HG03378 (cell line): ENCODE measurements around the gene CEP135.
"Not testable (repeated sequence)": the region's sequence is repeated elsewhere in the genome, so short reads cannot be mapped to it uniquely, and the experiment has no call there.

Source experiments
- ATAC-seq: cut with Tn5 transposase; IDR thresholded peaks from one replicate; pipeline ENCODE4 v1.9.1; 2021; ENCODE audit warnings: mild to moderate bottlenecking, moderate library complexity; ENCODE audit not compliant: unreplicated experiment

The CEP135 gene

GRCh38 chr4:55941881-55942396, 6.8 kb upstream of the CEP135 start:
- ATAC-seq: no peak

- peak; percentile 39 for ATAC-seq
These were observed 1.4 kb upstream of the CEP135 start for GRCh38 chr4:55947254-55947882.

DNA sequence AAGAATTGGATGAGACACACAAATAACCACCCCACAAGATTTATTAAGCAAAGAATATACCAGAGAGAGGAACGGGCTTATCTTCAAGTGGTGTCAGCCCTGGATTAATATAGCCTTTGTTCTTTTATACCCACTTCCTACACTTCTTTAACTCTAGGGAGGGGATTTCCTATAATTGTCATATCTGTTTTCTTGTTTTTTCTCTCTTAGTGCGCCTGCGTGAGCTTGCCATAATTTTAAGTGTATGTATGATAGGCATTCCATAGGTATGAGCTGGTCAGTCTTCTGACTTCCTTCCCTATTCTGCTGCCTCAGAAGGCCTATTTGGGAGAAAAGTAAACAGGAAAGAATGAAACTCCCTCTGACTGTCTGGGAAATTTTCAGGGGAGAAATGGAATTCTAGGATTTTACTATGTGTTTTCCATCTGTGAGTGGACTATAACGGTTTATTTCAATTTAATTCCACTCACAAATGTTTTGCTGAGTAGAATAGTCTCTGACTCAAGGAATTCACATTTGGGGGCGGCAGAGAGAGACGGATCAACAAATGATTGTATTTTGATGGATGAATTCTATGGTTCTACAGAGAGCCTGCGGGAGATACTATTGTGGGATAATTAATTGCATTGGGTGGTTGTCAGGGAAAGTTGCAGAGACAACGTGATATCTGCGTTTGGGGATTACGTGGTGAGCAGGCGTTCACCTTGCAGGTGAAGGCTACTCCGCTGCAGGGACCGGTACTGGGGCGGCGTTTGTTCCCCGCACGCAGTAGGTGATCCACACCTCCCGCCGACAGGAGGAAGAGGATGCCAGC, 626 bp upstream of the CEP135 start:
- ATAC-seq: peak; percentile 31

- no peak for ATAC-seq
These were observed 697 bp downstream of the CEP135 start for GRCh38 chr4:55949482-55949802.

- ATAC-seq: no peak
These were observed 2.6 kb downstream of the CEP135 start for GRCh38 chr4:55951191-55951922.

DNA sequence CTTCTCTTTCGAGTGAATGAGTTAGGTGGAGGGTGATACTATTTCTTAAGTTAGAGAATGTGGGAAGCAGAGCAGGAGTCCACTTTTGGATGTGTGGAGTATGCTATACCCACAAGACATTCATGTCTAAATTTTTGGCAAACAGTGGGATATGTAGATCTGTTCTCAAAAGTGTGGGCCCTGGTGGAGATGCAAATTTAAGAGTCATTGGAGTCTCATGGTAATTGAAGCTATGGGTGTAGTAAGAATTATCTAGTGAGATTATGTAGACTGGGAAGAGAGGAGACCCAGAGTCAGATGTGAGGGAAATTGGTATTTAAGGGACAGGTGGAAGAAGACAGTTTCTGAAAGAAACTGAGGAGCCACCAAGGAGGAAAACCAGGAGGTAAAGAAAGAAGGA, 7.0 kb downstream of the CEP135 start:
- no peak for ATAC-seq

DNA sequence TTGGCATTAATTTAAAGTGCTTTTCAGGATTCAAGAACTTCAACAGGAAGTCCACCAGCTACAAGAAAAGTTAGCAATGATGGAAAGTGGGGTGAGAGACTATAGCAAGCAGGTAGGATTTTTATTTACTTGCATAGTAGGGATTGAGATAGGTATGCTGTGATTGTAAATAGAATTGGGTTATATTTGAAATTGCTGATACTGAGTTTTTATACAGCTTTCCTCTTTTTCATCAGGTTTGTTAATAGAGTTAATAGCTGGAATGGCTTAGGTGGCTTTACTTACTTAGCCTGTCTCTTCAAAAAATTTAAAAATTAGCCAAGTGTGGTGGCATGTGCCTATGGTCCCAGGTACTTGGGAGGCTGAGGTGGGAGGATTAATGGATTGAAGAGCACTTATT, 10.9 kb downstream of the CEP135 start:
- no peak for ATAC-seq

- ATAC-seq: no peak
These were observed 15.3 kb downstream of the CEP135 start for GRCh38 chr4:55964046-55964445.

DNA sequence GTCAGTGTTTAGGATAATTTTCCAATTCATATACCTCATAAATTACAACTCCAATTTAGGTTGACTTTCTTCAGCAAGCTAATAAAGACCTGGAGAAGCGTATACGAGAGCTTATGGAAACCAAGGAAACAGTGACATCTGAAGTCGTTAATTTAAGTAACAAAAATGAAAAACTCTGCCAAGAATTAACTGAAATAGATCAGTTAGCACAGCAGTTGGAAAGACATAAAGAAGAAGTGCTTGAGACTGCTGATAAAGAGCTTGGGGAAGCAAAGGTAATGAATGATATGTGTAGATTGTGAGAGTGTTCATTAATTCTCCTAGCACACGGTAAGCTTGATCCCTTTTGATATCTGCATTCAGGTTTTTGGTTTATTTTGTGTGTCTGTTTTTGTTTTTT, 16.8 kb downstream of the CEP135 start:
- ATAC-seq: no peak

- ATAC-seq: not testable (repeated sequence)
These were observed 17.6 kb downstream of the CEP135 start for GRCh38 chr4:55966324-55966723.

DNA sequence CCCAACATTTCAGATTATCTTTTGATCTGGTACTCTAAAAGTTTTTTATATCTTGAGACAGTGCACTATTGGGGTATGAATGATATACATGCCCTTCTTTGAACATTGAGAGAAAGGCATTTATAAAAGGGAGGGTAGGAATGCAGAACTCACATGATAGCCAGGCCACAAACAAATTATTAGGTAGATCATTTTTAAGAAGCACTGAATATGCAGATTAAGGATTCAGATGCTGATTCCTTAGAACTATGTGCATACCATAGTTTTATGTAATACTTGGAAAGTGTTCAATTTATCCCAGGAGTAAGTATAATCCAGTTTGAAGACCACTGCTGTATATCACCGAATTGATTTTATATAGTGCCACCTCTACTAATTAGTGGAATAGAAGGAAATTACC, 18.6 kb downstream of the CEP135 start:
- no peak for ATAC-seq

GRCh38 chr4:55973650-55974049, 24.9 kb downstream of the CEP135 start:
- ATAC-seq: no peak

DNA sequence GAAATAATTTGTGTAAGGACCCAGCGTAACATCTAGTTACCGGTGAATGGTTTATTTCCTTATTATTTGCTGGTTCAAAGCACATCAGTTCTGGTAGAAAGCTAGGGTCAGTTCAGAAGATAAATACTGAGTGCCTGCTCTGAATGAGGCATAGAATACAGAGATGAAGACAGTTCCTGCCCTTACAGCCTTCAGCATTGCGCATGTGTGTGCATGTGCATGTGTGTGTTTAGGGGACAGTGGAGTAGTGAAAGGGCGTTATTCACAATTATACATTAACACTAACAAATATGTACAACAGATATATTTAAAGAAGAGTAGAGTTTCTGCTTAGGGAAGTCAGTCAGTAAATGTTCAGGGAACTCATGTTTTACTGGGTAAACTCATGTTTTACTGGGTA, 29.1 kb downstream of the CEP135 start:
- ATAC-seq: no peak

- ATAC-seq: no peak
These were observed 30.8 kb downstream of the CEP135 start for GRCh38 chr4:55979562-55979961.

DNA sequence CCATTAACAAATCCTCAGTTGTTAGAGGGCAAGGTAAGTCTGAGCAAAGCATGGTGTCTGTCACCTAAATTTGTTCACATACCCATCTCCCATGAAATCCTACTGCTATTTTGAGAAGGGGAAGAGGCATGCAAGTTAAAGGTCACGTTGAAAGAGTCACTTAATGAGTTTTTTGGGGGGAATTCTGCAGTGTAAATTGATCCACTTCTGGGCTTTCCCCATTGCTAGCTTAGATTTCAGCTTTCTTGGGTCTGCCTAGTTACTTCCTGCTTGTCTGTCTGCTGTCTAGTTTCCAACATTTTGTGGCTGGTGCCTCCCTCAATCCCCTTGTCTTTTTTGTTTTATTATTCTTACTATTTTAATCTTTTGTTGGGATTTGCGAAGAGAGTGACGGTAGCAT, 32.0 kb downstream of the CEP135 start:
- peak; percentile 58 for ATAC-seq

- ATAC-seq: no peak
These were observed 34.2 kb downstream of the CEP135 start for GRCh38 chr4:55982976-55983375.

DNA sequence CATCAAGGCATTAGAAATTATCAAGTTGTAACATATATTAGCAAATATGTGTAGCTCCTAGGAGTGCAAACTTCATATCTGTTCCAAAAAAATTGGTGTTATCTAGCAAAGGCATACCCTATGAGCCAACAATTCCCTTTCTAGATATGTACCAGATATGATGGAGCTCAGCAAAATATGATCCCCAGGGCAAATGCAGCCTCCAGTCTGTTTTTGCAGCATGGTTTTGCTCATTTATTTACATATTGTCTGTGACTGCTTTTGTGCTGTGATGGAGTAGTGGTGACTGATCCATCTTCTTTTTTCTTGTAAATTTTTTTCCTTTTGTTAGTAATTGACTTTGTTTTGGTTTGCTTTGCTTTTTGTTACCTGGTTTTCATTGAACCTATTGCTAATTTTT, 41.0 kb downstream of the CEP135 start:
- ATAC-seq: no peak

DNA sequence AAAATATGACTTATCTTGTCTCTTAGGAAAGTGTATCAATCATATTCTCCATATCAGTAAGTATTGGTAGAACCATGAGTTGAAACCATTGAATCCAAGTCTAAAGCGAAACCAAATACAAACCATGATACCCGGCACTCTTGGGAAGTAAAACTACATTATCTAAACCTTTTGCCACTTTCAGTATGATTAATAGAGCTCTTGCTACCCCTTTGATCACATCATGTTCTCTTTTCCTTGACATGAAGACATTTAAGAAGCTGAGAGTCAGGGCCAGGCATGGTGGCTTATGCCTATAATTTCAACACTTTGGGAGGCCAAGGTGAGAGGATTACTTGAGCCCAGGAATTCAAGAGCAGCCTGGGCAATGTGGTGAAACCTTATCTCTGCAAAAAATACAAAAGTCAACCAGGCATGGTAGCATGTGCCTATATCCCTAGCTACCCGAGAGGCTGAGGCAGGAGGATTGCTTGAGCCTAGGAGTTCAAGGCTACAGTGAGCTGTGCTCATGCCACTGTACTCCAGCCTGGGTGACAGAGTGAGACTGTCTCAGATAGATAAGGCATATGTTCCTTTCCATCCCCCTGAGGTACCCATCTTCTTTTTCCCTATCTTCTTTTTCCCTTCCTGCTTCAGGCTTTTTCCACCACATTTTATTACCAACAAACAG, 45.4 kb downstream of the CEP135 start:
- ATAC-seq: peak; percentile 91

DNA sequence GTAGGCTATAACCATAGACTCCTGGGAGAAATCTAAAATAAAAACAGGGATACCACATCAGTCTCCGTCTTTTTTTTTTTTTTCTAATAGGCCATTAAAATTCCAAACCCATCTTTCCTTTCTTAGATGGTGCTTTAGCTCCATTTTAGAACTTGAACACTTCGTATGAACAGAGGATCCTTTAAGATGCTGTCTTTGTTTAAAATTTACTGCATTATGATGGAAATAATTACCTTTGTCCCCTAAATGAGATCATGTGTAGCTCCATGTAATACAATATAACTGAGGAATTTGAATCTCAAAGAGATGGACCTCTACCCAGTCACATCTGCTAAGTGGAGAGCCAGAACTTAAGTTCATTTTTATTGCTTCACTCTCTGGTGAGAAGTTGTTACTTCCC, 47.9 kb downstream of the CEP135 start:
- no peak for ATAC-seq

DNA sequence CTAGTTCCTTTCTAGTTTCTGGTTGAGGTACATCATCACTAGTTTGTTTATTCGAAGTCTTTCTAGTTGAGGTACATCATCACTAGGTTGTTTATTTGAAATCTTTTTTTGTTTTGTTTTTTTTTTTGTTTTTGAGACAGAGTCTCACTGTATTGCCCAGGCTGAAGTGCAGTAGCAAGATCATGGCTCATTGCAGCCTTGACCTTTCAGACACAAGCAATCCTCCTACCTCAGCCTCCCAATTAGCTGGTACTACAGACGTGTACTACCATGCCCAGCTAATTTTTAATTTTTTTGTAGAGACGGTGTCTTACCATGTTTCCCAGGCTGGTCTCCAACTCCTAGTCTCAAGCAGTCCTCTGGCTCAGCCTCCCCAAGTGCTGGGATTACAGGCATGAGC, 54.9 kb downstream of the CEP135 start:
- no peak for ATAC-seq

DNA sequence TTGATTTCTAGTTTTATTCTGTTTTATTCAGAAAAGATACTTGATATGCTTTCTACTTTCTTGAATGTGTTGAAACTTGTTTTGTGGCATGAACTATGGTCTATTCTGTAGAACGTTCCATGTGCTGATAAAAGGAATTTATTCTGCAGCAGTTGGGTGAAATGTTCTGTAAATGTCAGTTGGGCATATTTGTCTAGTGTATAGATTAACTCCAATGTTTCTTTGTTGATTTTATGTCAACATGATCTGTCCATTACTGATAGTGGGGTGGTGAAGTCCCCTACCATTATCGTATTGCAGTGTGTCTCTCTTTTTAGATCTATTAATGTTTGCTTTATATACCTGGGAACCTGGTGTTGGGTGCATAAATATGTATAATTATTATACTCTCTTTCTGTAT, 55.5 kb downstream of the CEP135 start:
- no peak for ATAC-seq
